Mesothelial cell of epicardium (in vitro differentiated cells): ENCODE results near the gene AARS1. TPM values are rescaled to one million over a fixed set of nuclear protein-coding genes. Genes with fewer than 3 reads are reported as not detected.
"Not testable (repeated sequence)": the region's sequence is repeated elsewhere in the genome, so short reads cannot be mapped to it uniquely, and the experiment has no call there.

Source experiments
- DNase-seq, 2 experiments: peaks; one replicate each; pipeline ENCODE4 v3.0.0; 2021; ENCODE audit warnings: low spot score in 2 of 2; ENCODE audit not compliant: unreplicated experiment in 2 of 2
- H3K27ac Mint-ChIP-seq: 2 replicates; pipeline ENCODE4 v1.8.0; 2021; ENCODE audit warnings: mixed read lengths
- H3K27me3 Mint-ChIP-seq: 2 replicates; pipeline ENCODE4 v1.8.0; 2021; ENCODE audit warnings: low read depth, mixed read lengths
- H3K36me3 Mint-ChIP-seq: 2 replicates; pipeline ENCODE4 v1.8.0; 2021; ENCODE audit warnings: mixed read lengths
- H3K4me1 Mint-ChIP-seq: 2 replicates; pipeline ENCODE4 v1.8.0; 2021; ENCODE audit warnings: mixed read lengths
- H3K4me3 Mint-ChIP-seq: 2 replicates; pipeline ENCODE4 v1.8.0; 2021; ENCODE audit warnings: mild to moderate bottlenecking, moderate library complexity, mixed read lengths
- H3K9me3 Mint-ChIP-seq: 2 replicates; pipeline ENCODE4 v1.8.0; 2021; ENCODE audit warnings: mixed read lengths
- total RNA-seq: library from RNA; stranded (reverse); gene quantifications from 3 replicates; pipeline ENCODE4 v1.2.1, GENCODE V29; 2021
- TF ChIP-seq, protein P1 (sequence below): fragments of 200-600 bp; sonication (generic); IDR thresholded peaks from one replicate; pipeline ENCODE4 v1.5.0; 2021; ENCODE audit warnings: antibody characterized with exemption; ENCODE audit not compliant: unreplicated experiment

Gene AARS1
- total RNA-seq, 1 donor from 2014 or later, result 90.2 TPM

DNA sequence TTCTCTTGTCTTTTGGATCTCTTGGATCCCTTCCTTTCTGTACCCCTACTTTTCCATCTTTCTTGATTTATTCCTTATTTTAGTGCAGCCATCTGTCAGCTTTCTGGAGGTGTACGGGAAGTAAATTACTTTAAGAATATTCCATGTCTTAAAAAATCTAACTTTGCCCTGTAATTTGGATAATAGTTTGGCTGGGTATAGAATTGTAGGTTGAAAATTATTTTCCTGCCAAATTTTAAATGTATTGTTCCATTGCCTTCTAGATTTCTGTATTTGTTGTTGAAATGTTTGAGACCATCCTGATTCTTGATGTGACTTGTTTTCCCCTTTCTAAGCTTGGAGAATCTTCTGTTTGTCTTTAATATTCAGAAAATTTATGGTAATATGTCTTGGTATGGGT is 11.8 kb upstream of the AARS1 start:
- peaks cover 27% of the 10 kb centered on the region for H3K36me3 Mint-ChIP-seq
- peaks cover 15% of the 10 kb centered on the region for H3K4me1 Mint-ChIP-seq
- H3K27me3 Mint-ChIP-seq, result no peaks in the 10 kb centered on the region
- DNase-seq, result no peak
- TF ChIP-seq, protein P1, sequence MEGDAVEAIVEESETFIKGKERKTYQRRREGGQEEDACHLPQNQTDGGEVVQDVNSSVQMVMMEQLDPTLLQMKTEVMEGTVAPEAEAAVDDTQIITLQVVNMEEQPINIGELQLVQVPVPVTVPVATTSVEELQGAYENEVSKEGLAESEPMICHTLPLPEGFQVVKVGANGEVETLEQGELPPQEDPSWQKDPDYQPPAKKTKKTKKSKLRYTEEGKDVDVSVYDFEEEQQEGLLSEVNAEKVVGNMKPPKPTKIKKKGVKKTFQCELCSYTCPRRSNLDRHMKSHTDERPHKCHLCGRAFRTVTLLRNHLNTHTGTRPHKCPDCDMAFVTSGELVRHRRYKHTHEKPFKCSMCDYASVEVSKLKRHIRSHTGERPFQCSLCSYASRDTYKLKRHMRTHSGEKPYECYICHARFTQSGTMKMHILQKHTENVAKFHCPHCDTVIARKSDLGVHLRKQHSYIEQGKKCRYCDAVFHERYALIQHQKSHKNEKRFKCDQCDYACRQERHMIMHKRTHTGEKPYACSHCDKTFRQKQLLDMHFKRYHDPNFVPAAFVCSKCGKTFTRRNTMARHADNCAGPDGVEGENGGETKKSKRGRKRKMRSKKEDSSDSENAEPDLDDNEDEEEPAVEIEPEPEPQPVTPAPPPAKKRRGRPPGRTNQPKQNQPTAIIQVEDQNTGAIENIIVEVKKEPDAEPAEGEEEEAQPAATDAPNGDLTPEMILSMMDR, result no peak
- no peak overlapping the region for H3K27ac Mint-ChIP-seq
- peaks cover 18% of the 10 kb centered on the region for H3K9me3 Mint-ChIP-seq
- H3K4me3 Mint-ChIP-seq, result peak overlapping the region; percentile 92

DNA sequence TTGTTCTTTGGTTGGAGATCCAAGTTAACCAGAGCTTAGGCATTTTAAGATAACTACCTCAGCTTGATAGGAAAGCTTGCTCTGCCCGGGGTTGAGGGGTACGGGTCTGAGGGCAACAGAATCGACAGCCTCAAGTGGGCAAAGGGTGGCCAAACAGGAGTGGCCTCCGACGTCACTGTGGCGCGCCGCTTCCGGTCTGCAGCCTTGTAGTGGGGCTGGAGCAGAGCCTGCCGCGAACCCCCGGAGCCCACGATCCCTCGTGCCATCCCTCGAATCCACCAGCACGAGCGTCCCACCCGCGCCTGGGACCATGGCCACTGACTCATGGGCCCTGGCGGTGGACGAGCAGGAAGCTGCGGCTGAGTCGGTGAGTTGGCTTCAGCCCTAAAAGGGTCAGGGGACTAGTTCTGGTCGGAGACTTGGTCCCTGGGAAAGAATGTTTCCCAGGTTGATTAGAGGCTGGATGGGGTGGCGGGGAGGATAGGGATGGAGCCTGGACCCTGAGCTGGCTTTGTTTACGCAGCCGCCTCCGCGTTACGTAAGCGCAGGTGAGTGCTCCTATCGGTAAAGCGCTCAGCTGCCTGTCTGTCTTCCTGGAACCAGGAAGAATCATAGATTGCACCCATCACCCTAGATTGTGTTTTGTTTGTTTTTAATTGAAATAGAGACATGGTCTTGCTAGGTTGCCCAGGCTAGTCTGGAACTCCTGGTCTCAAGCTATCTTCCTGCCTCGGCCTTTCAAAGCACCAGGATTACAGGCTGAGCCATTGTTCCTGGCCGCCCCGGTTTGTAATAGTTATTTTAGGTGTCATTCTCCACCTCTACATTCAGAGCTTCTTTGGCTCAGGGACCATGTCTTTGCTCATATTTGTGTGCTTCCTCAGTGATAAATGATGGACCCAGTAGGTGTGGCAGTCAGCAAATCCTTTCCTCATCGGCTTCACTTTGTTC is 10.0 kb upstream of the AARS1 start, which contains the start of gene DDX19B:
DDX19B (plus strand) TSS at position 199 of the 951 bp plus-strand sequence; CDS start at position 311, 112 bp downstream.
- TF ChIP-seq, protein P1, result no peak
- peaks cover 18% of the 10 kb centered on the region for H3K9me3 Mint-ChIP-seq
- H3K27me3 Mint-ChIP-seq, result no peaks in the 10 kb centered on the region
- H3K4me3 Mint-ChIP-seq, result peak within 1 kb of the TSS; percentile 92
- peaks cover 23% of the 10 kb centered on the region for H3K36me3 Mint-ChIP-seq
- DNase-seq, result peak; percentile 36 to 62
- H3K4me1 Mint-ChIP-seq, result peaks cover 15% of the 10 kb centered on the region
- H3K27ac Mint-ChIP-seq, result peak within 1 kb of the TSS; percentile 96

DNA sequence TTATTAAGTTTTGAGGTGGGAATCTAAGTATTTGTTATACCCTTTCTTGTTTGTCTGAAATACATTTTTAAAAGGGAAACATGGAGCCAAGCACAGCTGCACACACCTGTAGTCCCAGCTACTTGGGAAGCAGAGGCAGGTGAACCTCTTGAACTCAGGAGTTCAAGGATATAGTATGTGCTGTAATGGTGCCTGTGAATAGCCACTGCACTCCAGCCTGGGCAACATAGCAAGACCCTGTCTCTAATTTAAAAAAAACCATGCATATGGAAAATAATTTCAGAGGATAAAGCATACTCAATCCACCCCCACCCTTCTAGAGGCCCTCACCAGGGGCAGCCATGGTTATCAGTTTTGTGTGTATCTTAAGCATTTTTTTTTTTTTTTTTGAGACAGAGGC is 6.3 kb upstream of the AARS1 start:
- H3K4me3 Mint-ChIP-seq, result no peak overlapping the region

DNA sequence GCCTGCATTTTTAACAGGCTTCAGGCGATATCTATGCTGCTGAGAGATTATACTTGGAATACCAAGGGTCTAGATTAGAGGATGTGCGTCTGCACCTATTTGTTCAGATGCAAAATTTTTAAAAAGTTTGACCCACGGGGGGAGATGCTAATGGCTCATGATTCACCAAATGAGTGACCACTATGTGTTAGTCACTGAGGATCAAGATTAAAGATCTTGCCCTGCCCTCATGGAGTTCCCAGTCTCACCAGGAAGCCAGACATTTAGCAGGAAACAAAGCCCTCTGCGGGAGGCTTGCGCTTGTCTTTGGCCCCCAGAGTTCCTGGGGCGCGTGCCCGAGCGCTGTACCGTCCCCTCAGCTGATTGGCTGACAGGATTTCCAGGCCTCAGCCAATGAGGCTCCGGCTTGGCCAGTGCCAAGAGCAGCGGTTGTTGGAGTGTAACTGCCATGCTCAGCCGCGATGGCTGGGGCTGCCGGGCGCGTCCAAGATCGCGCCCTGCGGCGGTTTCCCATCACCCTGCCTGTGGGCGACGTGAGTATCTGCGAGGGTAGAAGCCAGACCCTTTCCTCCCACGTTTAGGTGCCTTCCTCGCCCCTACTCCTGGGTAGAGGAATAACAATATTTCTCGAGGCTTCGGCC is 5.2 kb upstream of the AARS1 start:
- Mint-ChIP-seq H3K27ac (no peak overlapping the region), H3K4me1 (peaks cover 13% of the 10 kb centered on the region), H3K9me3 (no peaks in the 10 kb centered on the region), H3K4me3 (no peak overlapping the region), H3K27me3 (no peaks in the 10 kb centered on the region), H3K36me3 (no peaks in the 10 kb centered on the region)
- no peak for DNase-seq
- TF ChIP-seq, protein P1, result no peak

More for the DNA sequence above, 6.3 kb upstream of the AARS1 start:
- Mint-ChIP-seq H3K4me1 (peaks cover 15% of the 10 kb centered on the region), H3K27ac (no peak overlapping the region), H3K9me3 (no peaks in the 10 kb centered on the region), H3K27me3 (no peaks in the 10 kb centered on the region), H3K36me3 (peaks cover 2% of the 10 kb centered on the region)
- TF ChIP-seq, protein P1, result no peak
- DNase-seq, result no peak

DNA sequence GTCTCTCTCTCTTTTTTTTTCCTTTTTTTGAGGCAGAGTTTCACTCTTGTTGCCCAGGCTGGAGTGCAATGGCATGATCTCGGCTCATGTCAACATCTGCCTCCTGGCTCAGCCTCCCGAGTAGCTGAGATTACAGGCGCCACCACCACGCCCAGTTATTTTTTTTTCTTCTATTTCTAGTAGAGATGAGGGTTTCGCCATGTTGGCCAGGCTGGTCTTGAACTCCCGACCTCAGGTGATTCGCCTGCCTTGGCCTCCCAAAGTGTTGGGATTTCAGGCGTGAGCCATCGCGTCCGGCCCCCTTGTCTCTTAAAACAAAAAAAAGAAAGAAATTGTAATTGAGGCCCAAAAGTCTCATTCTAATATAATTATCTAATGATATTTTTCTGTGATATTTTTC is 2.8 kb upstream of the AARS1 start:
- H3K27ac Mint-ChIP-seq, H3K36me3 Mint-ChIP-seq, H3K27me3 Mint-ChIP-seq, DNase-seq, H3K9me3 Mint-ChIP-seq, H3K4me3 Mint-ChIP-seq, H3K4me1 Mint-ChIP-seq: not testable (repeated sequence)
